Neural cell (in vitro differentiated cells): Measurements from ENCODE around the gene PPIE.

ENCODE experiments used
- CTCF ChIP-seq: fragments of 450-650 bp; IDR thresholded peaks from 2 replicates; pipeline ENCODE4 v1.5.1; 2014; ENCODE audit warnings: antibody characterized with exemption, mild to moderate bottlenecking, moderate library complexity; ENCODE audit not compliant: poor library complexity, severe bottlenecking
- EZH2 ChIP-seq: fragments of 200-600, 300-800 bp; shearing (Covaris generic), sonication (generic); IDR thresholded peaks from 2 replicates; pipeline ENCODE4 v1.6.1; 2014; ENCODE audit warnings: antibody characterized with exemption, low read length, borderline replicate concordance, mild to moderate bottlenecking; ENCODE audit not compliant: insufficient read depth, poor library complexity, severe bottlenecking
- MXI1 ChIP-seq: fragments of 450-650 bp; conservative IDR thresholded peaks from 2 replicates; pipeline ENCODE4 v1.6.1; 2014; ENCODE audit warnings: antibody characterized with exemption, mild to moderate bottlenecking; ENCODE audit not compliant: poor library complexity, severe bottlenecking
- TF ChIP-seq, protein P1 (sequence below): IDR thresholded peaks from 2 replicates; pipeline ENCODE4 v1.6.1; 2012; ENCODE audit warnings: borderline replicate concordance

DNA sequence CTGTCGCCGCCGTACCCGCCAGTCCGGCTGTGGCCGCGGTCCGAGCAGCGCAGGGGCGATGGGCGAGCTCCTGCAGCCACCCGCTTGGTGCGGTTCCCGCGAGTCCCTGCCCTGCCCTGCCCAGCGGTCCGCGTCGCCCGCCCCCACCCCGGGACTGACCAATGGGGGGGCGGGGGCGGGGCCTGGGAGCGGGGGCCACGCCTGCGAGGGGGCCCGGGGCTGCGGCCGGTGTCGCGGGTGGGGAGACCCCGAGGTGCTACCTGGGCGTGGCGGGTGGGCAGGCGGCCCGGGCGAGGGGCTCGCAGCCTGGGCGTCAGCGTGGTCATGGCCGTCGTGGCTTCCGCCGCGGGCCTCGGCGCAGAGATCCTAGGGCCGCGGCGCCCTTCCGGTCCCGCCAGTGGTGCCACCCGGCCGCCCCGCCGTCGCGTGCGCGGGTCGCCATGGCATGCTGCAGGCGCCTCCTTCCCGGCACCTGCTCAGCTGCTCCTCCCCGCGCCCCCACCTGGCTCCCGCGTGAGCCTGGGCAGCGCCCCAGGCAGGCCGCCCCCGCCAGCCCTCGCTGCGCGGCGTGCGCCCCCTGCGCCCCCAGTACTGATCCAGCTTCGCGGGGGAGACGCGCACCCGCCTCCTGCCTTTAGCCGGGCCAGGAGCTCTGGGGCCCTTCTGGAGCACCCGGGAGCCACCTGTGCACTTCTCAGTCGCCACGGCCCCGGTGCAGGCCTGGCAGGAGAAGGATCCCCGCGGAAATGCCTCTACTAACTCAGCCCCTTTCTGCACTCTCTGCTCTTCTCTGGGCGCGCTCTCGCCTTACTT lies 50.3 kb downstream of the PPIE start, which contains the start of gene BMP8B:
- TF ChIP-seq, protein P1, sequence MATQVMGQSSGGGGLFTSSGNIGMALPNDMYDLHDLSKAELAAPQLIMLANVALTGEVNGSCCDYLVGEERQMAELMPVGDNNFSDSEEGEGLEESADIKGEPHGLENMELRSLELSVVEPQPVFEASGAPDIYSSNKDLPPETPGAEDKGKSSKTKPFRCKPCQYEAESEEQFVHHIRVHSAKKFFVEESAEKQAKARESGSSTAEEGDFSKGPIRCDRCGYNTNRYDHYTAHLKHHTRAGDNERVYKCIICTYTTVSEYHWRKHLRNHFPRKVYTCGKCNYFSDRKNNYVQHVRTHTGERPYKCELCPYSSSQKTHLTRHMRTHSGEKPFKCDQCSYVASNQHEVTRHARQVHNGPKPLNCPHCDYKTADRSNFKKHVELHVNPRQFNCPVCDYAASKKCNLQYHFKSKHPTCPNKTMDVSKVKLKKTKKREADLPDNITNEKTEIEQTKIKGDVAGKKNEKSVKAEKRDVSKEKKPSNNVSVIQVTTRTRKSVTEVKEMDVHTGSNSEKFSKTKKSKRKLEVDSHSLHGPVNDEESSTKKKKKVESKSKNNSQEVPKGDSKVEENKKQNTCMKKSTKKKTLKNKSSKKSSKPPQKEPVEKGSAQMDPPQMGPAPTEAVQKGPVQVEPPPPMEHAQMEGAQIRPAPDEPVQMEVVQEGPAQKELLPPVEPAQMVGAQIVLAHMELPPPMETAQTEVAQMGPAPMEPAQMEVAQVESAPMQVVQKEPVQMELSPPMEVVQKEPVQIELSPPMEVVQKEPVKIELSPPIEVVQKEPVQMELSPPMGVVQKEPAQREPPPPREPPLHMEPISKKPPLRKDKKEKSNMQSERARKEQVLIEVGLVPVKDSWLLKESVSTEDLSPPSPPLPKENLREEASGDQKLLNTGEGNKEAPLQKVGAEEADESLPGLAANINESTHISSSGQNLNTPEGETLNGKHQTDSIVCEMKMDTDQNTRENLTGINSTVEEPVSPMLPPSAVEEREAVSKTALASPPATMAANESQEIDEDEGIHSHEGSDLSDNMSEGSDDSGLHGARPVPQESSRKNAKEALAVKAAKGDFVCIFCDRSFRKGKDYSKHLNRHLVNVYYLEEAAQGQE, result no peak
- TF ChIP-seq MXI1 (no peak), CTCF (no peak), EZH2 (no peak)
